ENCODE results near the gene JCAD. TPM values are rescaled to one million over a fixed set of nuclear protein-coding genes. Genes with fewer than 3 reads are reported as not detected.

The JCAD gene
- total RNA-seq, 2 experiments from 2014 or later, result not detected

GRCh38 chr10:29973921-29974320, 85.5 kb downstream of the JCAD start:
- Mint-ChIP-seq H3K9me3 (no peaks in the 10 kb centered on the region), H3K4me3 (no peak overlapping the region), H3K27ac (no peak overlapping the region), H3K36me3 (ENCODE audit: low read depth) (no peaks in the 10 kb centered on the region), H3K27me3 (peaks cover 5% of the 10 kb centered on the region), H3K4me1 (ENCODE audit: low read depth) (no peaks in the 10 kb centered on the region)
- DNase-seq, result no peak
- intact Hi-C loops (cut with micrococcal nuclease), result no loop called here
- ATAC-seq, result no peak
- POLR2A ChIA-PET, result no interaction called here
- CTCF ChIA-PET, result no interaction called here
- TF ChIP-seq CTCF (IDR thresholded peaks at IDR 0.05), result no peak

GRCh38 chr10:29970576-29970975, 88.8 kb downstream of the JCAD start:
- no peak for TF ChIP-seq CTCF (IDR thresholded peaks at IDR 0.05)
- no peak for ATAC-seq
- intact Hi-C loops (cut with micrococcal nuclease), result no loop called here
- Mint-ChIP-seq H3K4me3 (no peak overlapping the region), H3K27ac (no peak overlapping the region), H3K4me1 (ENCODE audit: low read depth) (no peaks in the 10 kb centered on the region), H3K36me3 (ENCODE audit: low read depth) (no peaks in the 10 kb centered on the region), H3K9me3 (no peaks in the 10 kb centered on the region), H3K27me3 (peaks cover 2% of the 10 kb centered on the region)
- ChIA-PET CTCF (no interaction called here), POLR2A (no interaction called here)
- DNase-seq, result no peak

GRCh38 chr10:29970012-29970396, 89.4 kb downstream of the JCAD start:
- ATAC-seq (no peak), DNase-seq (no peak)
- CTCF ChIA-PET, result no interaction called here
- Mint-ChIP-seq H3K27ac (no peak overlapping the region), H3K9me3 (no peaks in the 10 kb centered on the region), H3K4me3 (no peak overlapping the region), H3K36me3 (ENCODE audit: low read depth) (no peaks in the 10 kb centered on the region), H3K27me3 (peaks cover 2% of the 10 kb centered on the region), H3K4me1 (ENCODE audit: low read depth) (no peaks in the 10 kb centered on the region)
- no peak for TF ChIP-seq CTCF (IDR thresholded peaks at IDR 0.05)
- POLR2A ChIA-PET, result no interaction called here
- intact Hi-C loops (cut with micrococcal nuclease), result no loop called here

GRCh38 chr10:29969255-29970011, 90.0 kb downstream of the JCAD start:
- H3K27ac Mint-ChIP-seq, result no peak overlapping the region
- CTCF ChIA-PET, result no interaction called here
- POLR2A ChIA-PET, result no interaction called here
- no peak for TF ChIP-seq CTCF (IDR thresholded peaks at IDR 0.05)
- H3K9me3 Mint-ChIP-seq, result no peaks in the 10 kb centered on the region
- intact Hi-C loops (cut with micrococcal nuclease), result no loop called here
- no peak overlapping the region for H3K4me3 Mint-ChIP-seq
- H3K36me3 Mint-ChIP-seq (ENCODE audit: low read depth), result no peaks in the 10 kb centered on the region
- H3K27me3 Mint-ChIP-seq, result peaks cover 2% of the 10 kb centered on the region
- no peak for ATAC-seq
- no peaks in the 10 kb centered on the region for H3K4me1 Mint-ChIP-seq (ENCODE audit: low read depth)
- DNase-seq, result no peak

- Mint-ChIP-seq H3K9me3 (no peaks in the 10 kb centered on the region), H3K27me3 (peaks cover 2% of the 10 kb centered on the region), H3K27ac (no peak overlapping the region), H3K4me1 (ENCODE audit: low read depth) (no peaks in the 10 kb centered on the region), H3K36me3 (ENCODE audit: low read depth) (no peaks in the 10 kb centered on the region), H3K4me3 (no peak overlapping the region)
- ATAC-seq (no peak), DNase-seq (no peak)
- CTCF ChIA-PET, result no interaction called here
- TF ChIP-seq CTCF (IDR thresholded peaks at IDR 0.05), result no peak
- POLR2A ChIA-PET, result no interaction called here
- intact Hi-C loops (cut with micrococcal nuclease), result no loop called here
These were observed 90.8 kb downstream of the JCAD start for GRCh38 chr10:29968585-29968984.
